Measurements from ENCODE around the gene MCRIP2. TPM values are rescaled to one million over a fixed set of nuclear protein-coding genes. Genes with fewer than 3 reads are reported as not detected.
A peak's percentile ranks its signal among the peaks of the same experiment; 100 is the strongest.

The MCRIP2 gene
- total RNA-seq, 6 experiments from 2014 or later = 18.8 to 30.8 (median 24.2) TPM

GRCh38 chr16:682493-683395 is 41.1 kb downstream of the MCRIP2 start:
- H3K4me3 Mint-ChIP-seq = peak overlapping the region; percentile 90; the same call in 1 of the 2 replicates
- H3K4me1 Mint-ChIP-seq (ENCODE audit: low read depth) = peaks cover 14% of the 10 kb centered on the region
- H3K9me3 Mint-ChIP-seq = no peaks in the 10 kb centered on the region
- no peak for DNase-seq
- H3K36me3 Mint-ChIP-seq (ENCODE audit: low read depth) = peaks cover 20% of the 10 kb centered on the region
- TF ChIP-seq CTCF (IDR thresholded peaks at IDR 0.05) = 0 out of 2 replicates have a peak, but pooled peaks have one; percentile 0
- no peak overlapping the region for H3K27ac Mint-ChIP-seq
- peaks cover 5% of the 10 kb centered on the region; the same call in 1 of the 2 replicates for H3K27me3 Mint-ChIP-seq (ENCODE audit: insufficient read depth)

GRCh38 chr16:683396-684070 is 41.9 kb downstream of the MCRIP2 start:
- H3K4me1 Mint-ChIP-seq (ENCODE audit: low read depth) = peaks cover 14% of the 10 kb centered on the region
- no peak for DNase-seq
- H3K36me3 Mint-ChIP-seq (ENCODE audit: low read depth) = peaks cover 20% of the 10 kb centered on the region
- no peak for TF ChIP-seq CTCF (IDR thresholded peaks at IDR 0.05)
- H3K27me3 Mint-ChIP-seq (ENCODE audit: insufficient read depth) = peaks cover 5% of the 10 kb centered on the region; the same call in 1 of the 2 replicates
- H3K27ac Mint-ChIP-seq = no peak overlapping the region
- H3K9me3 Mint-ChIP-seq = no peaks in the 10 kb centered on the region
- H3K4me3 Mint-ChIP-seq = no peak overlapping the region

- H3K4me3 Mint-ChIP-seq = no peak within 1 kb of the TSS
- peaks cover 16% of the 10 kb centered on the region for H3K4me1 Mint-ChIP-seq (ENCODE audit: low read depth)
- peaks cover 20% of the 10 kb centered on the region for H3K36me3 Mint-ChIP-seq (ENCODE audit: low read depth)
- H3K9me3 Mint-ChIP-seq = no peaks in the 10 kb centered on the region
- peaks cover 5% of the 10 kb centered on the region for H3K27me3 Mint-ChIP-seq (ENCODE audit: insufficient read depth)
- no peak for TF ChIP-seq CTCF (IDR thresholded peaks at IDR 0.05)
- peak; percentile 44 for DNase-seq
- no peak within 1 kb of the TSS for H3K27ac Mint-ChIP-seq
Measured at GRCh38 chr16:684071-684794, 42.6 kb downstream of the MCRIP2 start, which contains the start of gene JMJD8. Gene JMJD8 (minus strand): TSS chr16:684334. CDS start chr16:684319, 15 bp downstream.

- H3K27ac Mint-ChIP-seq = no peak overlapping the region
- no peaks in the 10 kb centered on the region for H3K9me3 Mint-ChIP-seq
- peaks cover 20% of the 10 kb centered on the region for H3K36me3 Mint-ChIP-seq (ENCODE audit: low read depth)
- DNase-seq = no peak
- peaks cover 20% of the 10 kb centered on the region for H3K4me1 Mint-ChIP-seq (ENCODE audit: low read depth)
- no peak overlapping the region for H3K4me3 Mint-ChIP-seq
- H3K27me3 Mint-ChIP-seq (ENCODE audit: insufficient read depth) = peaks cover 6% of the 10 kb centered on the region
- no peak for TF ChIP-seq CTCF (IDR thresholded peaks at IDR 0.05)
Measured at GRCh38 chr16:684961-685696, 43.5 kb downstream of the MCRIP2 start.

GRCh38 chr16:685967-686366 is 44.3 kb downstream of the MCRIP2 start:
- Mint-ChIP-seq H3K27me3 (ENCODE audit: insufficient read depth) (peaks cover 6% of the 10 kb centered on the region), H3K27ac (no peak overlapping the region), H3K9me3 (no peaks in the 10 kb centered on the region), H3K4me1 (ENCODE audit: low read depth) (peaks cover 22% of the 10 kb centered on the region), H3K4me3 (no peak overlapping the region), H3K36me3 (ENCODE audit: low read depth) (peaks cover 20% of the 10 kb centered on the region)
- peak; percentile 37 for DNase-seq
- TF ChIP-seq CTCF (IDR thresholded peaks at IDR 0.05) = peak; percentile 72

Data from HFFc6 (cell line).